Measurements from ENCODE around the gene SPEF1. TPM values are rescaled to one million over a fixed set of nuclear protein-coding genes. Genes with fewer than 3 reads are reported as not detected.

The SPEF1 gene
- total and polyA plus RNA-seq, 2 of the 4 experiments (the other 2 are of a cell fraction) = 0.15 TPM; not detected in 1

GRCh38 chr20:3803289-3803688, 22.0 kb upstream of the SPEF1 start:
- Histone ChIP-seq H3K9me1 (ENCODE audit: insufficient read depth, low read length) (peaks cover 41% of the 10 kb centered on the region), H3K27ac (ENCODE audit: insufficient read depth, low read length) (no peak overlapping the region), H2BK20ac (ENCODE audit: low read depth, low read length) (no peak overlapping the region), H4K5ac (ENCODE audit: low read depth, low read length) (no peak overlapping the region), H3K14ac (replicated peaks; ENCODE audit: low read depth, low read length) (no peak overlapping the region), H2AK9ac (replicated peaks; ENCODE audit: low read depth, low read length, poor library complexity) (peak overlapping the region; percentile 73), H4K20me1 (ENCODE audit: insufficient read depth, low read length) (no peaks in the 10 kb centered on the region), H3K4me1 (ENCODE audit: control insufficient read depth, insufficient read depth, low read length) (peaks cover 38% of the 10 kb centered on the region), H3K56ac (ENCODE audit: extremely low read depth, insufficient read depth, low read length) (no peak overlapping the region), H3K9me3 (ENCODE audit: control insufficient read depth, insufficient read depth, low read length) (no peaks in the 10 kb centered on the region), H2AFZ (replicated peaks; ENCODE audit: low read length, poor library complexity) (no peak overlapping the region), H3K36me3 (ENCODE audit: control insufficient read depth, insufficient read depth, low read length) (peaks cover 72% of the 10 kb centered on the region), H3K27me3 (ENCODE audit: control insufficient read depth, insufficient read depth, low read length) (no peaks in the 10 kb centered on the region), H3K23ac (ENCODE audit: low read depth, low read length) (no peak overlapping the region), H4K91ac (ENCODE audit: insufficient read depth, low read depth, low read length) (no peak overlapping the region), H2AK5ac (ENCODE audit: low read depth, low read length) (no peak overlapping the region), H2BK15ac (ENCODE audit: low read depth, low read length) (no peak overlapping the region), H3K18ac (ENCODE audit: low read depth, low read length) (no peak overlapping the region), H3K9ac (ENCODE audit: low read depth, low read length) (no peak overlapping the region), H2BK120ac (ENCODE audit: low read depth, low read length) (no peak overlapping the region), H3K4me3 (ENCODE audit: insufficient read depth, low read depth, low read length) (no peak overlapping the region), H3K4me2 (ENCODE audit: low read depth, low read length) (no peak overlapping the region), H4K8ac (ENCODE audit: low read depth in 2 of 2, low read length in 2 of 2) (no peak overlapping the region), H3K79me1 (ENCODE audit: low read depth in 1 of 2, low read length in 2 of 2) (peaks cover 29 to 91% of the 10 kb centered on the region in 2 experiments), H2BK5ac (ENCODE audit: low read depth, low read length, poor library complexity, severe bottlenecking) (no peak overlapping the region), H3K4ac (ENCODE audit: low read depth, low read length) (no peak overlapping the region)
- no TSS peak for BruUV-seq (replicated peaks)
- in situ Hi-C loops (cut with MboI; ENCODE audit: low sequenced_read_pairs) = no loop called here
- DNase-seq (no peak), ATAC-seq (ENCODE audit: low read depth) (no peak)
- intact Hi-C loops (cut with micrococcal nuclease) = no loop called here
- TF ChIP-seq MAFK (IDR thresholded peaks at IDR 0.05; ENCODE audit: low read depth, low read length) = no peak
- ChIA-PET CTCF (no interaction called here), POLR2A (ENCODE audit: unreplicated experiment) (no interaction called here)
- WGBS, 2 experiments (ENCODE audit: extremely low coverage in 2 of 2, insufficient read length in 1 of 2) = 93% methylated on average over 13 of the region's 14 CpGs; no CpG with 5 or more reads in 1 of the 2 experiments
- dilution Hi-C loops (cut with HindIII; ENCODE audit: low sequenced_read_pairs, unreplicated experiment) = no loop called here

Measured in IMR-90 (cell line).